Mucosa of rectum (tissue), 2 donors: ENCODE data around the gene EML1.

Source experiments
- H3K27ac ChIP-seq, 2 donors: one replicate each; pipeline ENCODE4 v1.7.0; 2013; ENCODE audit warnings: inconsistent platforms in 2 of 2, low read depth in 2 of 2, low read length in 2 of 2
- H3K27me3 ChIP-seq, 2 donors: one replicate each; pipeline ENCODE4 v1.7.0; 2013; ENCODE audit warnings: low read length in 2 of 2; ENCODE audit not compliant: control insufficient read depth in 2 of 2, insufficient read depth in 2 of 2
- H3K36me3 ChIP-seq, 2 donors: one replicate each; pipeline ENCODE4 v1.7.0; 2013; ENCODE audit warnings: low read length in 2 of 2; ENCODE audit not compliant: control insufficient read depth in 2 of 2, insufficient read depth in 2 of 2
- H3K4me1 ChIP-seq, 2 donors: one replicate each; pipeline ENCODE4 v1.7.0; 2013; ENCODE audit warnings: low read length in 2 of 2, mild to moderate bottlenecking in 1 of 2; ENCODE audit not compliant: control insufficient read depth in 2 of 2, insufficient read depth in 2 of 2
- H3K4me3 ChIP-seq, 2 donors: one replicate each; pipeline ENCODE4 v1.7.0; 2013; ENCODE audit warnings: low read length in 2 of 2
- H3K9ac ChIP-seq, 2 donors: one replicate each; pipeline ENCODE4 v1.7.0; 2013; ENCODE audit warnings: low read length in 2 of 2, low read depth in 1 of 2, mild to moderate bottlenecking in 1 of 2
- H3K9me3 ChIP-seq, 2 donors: one replicate each; pipeline ENCODE4 v1.7.0; 2013; ENCODE audit warnings: low read length in 2 of 2; ENCODE audit not compliant: control insufficient read depth in 2 of 2
- donor health status: healthy.
- donor health status: Normal muscosa, but diverticular disease.

EML1 gene

GRCh38 chr14:99863059-99863458, 69.8 kb downstream of the EML1 start:
- H3K9ac ChIP-seq, result no peak overlapping the region
- no peaks in the 10 kb centered on the region for H3K4me1 ChIP-seq
- H3K27ac ChIP-seq, result no peak overlapping the region
- no peaks in the 10 kb centered on the region for H3K36me3 ChIP-seq
- H3K4me3 ChIP-seq, result no peak overlapping the region
- no peaks in the 10 kb centered on the region for H3K9me3 ChIP-seq
- peaks cover 0 to 3% of the 10 kb centered on the region in 2 donors for H3K27me3 ChIP-seq

DNA sequence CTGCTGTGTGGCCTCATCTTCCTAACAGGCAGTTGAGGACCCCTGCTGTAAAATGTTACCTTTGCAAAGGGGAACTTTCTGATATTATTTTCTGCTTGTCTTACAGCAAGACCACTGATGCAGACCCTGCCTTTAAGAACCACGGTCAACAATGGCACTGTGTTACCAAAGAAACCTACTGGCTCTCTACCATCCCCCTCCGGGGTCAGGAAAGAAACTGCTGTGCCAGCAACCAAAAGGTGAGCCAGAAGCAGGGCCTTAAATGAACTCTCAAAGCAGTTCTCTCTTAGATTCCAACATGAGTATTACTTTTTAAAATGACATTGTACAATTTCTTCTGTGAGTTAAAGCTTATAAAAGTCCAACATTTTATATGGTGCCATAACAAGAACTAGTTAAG, 72.2 kb downstream of the EML1 start:
- Histone ChIP-seq H3K27ac (no peak overlapping the region), H3K9ac (no peak overlapping the region), H3K4me1 (no peaks in the 10 kb centered on the region), H3K4me3 (no peak overlapping the region), H3K36me3 (no peaks in the 10 kb centered on the region), H3K9me3 (no peaks in the 10 kb centered on the region), H3K27me3 (peaks cover 0 to 6% of the 10 kb centered on the region in 2 donors)

GRCh38 chr14:99870617-99871016, 77.4 kb downstream of the EML1 start:
- H3K4me1 ChIP-seq, result no peaks in the 10 kb centered on the region
- H3K9ac ChIP-seq, result no peak overlapping the region
- H3K9me3 ChIP-seq, result no peaks in the 10 kb centered on the region
- H3K27me3 ChIP-seq, result peaks cover 0 to 3% of the 10 kb centered on the region in 2 donors
- H3K4me3 ChIP-seq, result no peak overlapping the region
- H3K27ac ChIP-seq, result no peak overlapping the region
- no peaks in the 10 kb centered on the region for H3K36me3 ChIP-seq

- H3K4me1 ChIP-seq, result no peaks in the 10 kb centered on the region
- no peak overlapping the region for H3K9ac ChIP-seq
- no peak overlapping the region for H3K27ac ChIP-seq
- H3K9me3 ChIP-seq, result no peaks in the 10 kb centered on the region
- peaks cover 0 to 3% of the 10 kb centered on the region in 2 donors for H3K27me3 ChIP-seq
- no peak overlapping the region for H3K4me3 ChIP-seq
- no peaks in the 10 kb centered on the region for H3K36me3 ChIP-seq
Measured at GRCh38 chr14:99871771-99872170, 78.6 kb downstream of the EML1 start.

DNA sequence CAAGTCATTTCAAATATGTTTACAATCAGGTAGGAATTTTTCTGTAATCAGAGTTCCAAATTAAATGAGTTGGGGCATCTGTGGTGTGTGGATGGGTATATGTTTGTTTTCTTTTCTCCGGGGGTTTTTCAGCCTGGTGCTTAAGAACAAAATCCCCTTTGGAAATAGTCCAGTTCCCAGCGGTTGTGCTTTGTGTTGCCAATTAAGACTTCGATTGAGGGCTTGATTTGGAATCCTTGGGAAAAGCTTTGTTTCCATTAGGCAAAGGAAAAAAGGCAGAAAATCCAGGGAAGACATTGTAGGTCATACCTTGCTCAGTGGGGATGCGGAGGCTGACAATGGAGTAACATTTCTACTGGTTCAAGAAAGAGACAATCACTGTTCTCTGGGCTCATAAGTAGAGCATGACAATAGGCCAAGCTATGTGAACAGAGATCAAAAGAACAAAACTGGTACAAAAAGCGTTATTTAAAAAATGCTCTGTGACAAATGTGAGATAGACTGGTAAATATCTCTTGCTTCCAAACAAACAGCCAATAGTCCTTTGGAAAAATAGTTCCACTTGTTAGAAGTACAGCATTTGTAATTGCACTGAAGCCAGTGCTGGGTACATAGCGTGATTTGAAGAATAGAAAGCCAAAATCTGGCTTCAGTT, 79.7 kb downstream of the EML1 start:
- no peak overlapping the region for H3K27ac ChIP-seq
- peaks cover 0 to 3% of the 10 kb centered on the region in 2 donors for H3K27me3 ChIP-seq
- H3K4me3 ChIP-seq, result no peak overlapping the region

GRCh38 chr14:99873653-99874052, 80.4 kb downstream of the EML1 start:
- Histone ChIP-seq H3K9me3 (no peaks in the 10 kb centered on the region), H3K9ac (no peak overlapping the region), H3K4me1 (no peaks in the 10 kb centered on the region), H3K27ac (no peak overlapping the region), H3K27me3 (peaks cover 0 to 3% of the 10 kb centered on the region in 2 donors), H3K4me3 (no peak overlapping the region), H3K36me3 (no peaks in the 10 kb centered on the region)

More for the DNA sequence above, 79.7 kb downstream of the EML1 start:
- H3K9ac ChIP-seq, result no peak overlapping the region
- H3K36me3 ChIP-seq, result no peaks in the 10 kb centered on the region
- no peaks in the 10 kb centered on the region for H3K9me3 ChIP-seq
- no peaks in the 10 kb centered on the region for H3K4me1 ChIP-seq

DNA sequence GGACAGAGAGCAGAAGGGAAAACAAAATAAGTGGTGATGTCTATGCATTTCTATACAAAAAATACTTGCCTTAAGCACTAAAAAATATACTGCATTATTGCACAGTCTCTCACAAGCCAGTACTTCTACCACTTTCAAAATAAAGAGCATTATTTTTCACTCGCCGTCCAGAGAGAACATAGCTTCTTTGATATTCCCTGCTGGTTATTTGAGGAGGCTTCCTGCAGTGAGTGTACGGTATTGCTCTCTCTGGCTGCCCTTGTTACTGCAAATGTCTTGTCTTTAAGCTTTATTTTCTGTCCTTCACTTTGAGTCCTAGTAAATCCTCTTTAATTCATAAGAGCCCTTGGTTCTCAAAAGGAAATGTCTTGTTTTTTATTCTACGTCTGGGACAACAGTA, 81.1 kb downstream of the EML1 start:
- Histone ChIP-seq H3K9ac (no peak overlapping the region), H3K27ac (no peak overlapping the region), H3K4me1 (peaks cover 0 to under 1% of the 10 kb centered on the region in 2 donors), H3K4me3 (no peak overlapping the region), H3K36me3 (no peaks in the 10 kb centered on the region), H3K27me3 (no peaks in the 10 kb centered on the region), H3K9me3 (no peaks in the 10 kb centered on the region)

GRCh38 chr14:99875421-99875820, 82.2 kb downstream of the EML1 start:
- Histone ChIP-seq H3K36me3 (no peaks in the 10 kb centered on the region), H3K27ac (no peak overlapping the region), H3K9ac (no peak overlapping the region), H3K4me3 (no peak overlapping the region), H3K4me1 (peaks cover 0 to 6% of the 10 kb centered on the region in 2 donors), H3K9me3 (no peaks in the 10 kb centered on the region), H3K27me3 (no peaks in the 10 kb centered on the region)

GRCh38 chr14:99875836-99876235, 82.6 kb downstream of the EML1 start:
- Histone ChIP-seq H3K36me3 (no peaks in the 10 kb centered on the region), H3K4me3 (no peak overlapping the region), H3K4me1 (peaks cover 0 to 9% of the 10 kb centered on the region in 2 donors), H3K27me3 (no peaks in the 10 kb centered on the region), H3K9ac (no peak overlapping the region), H3K9me3 (no peaks in the 10 kb centered on the region), H3K27ac (no peak overlapping the region)

DNA sequence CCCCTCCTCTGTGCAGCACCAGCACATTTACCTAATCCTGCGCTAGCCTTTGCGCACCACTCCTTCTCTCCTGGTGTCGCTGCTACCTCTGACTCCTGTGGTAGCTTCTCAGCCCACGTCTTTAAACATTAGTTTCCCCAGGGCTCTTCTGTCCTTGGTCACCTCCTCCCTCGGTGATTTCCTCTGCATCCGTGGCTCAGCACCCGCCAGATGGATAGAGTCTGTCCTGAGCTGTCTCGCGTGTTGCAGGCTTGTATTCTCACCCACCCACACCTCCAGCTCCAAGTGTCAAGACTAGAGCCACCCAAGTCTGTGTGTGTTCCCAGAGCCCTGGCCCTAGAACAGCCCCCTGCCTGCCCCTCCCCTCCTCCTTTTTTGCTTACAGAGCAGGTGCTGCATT, 83.2 kb downstream of the EML1 start:
- H3K4me3 ChIP-seq, result no peak overlapping the region
- H3K9ac ChIP-seq, result no peak overlapping the region
- no peaks in the 10 kb centered on the region for H3K36me3 ChIP-seq
- no peaks in the 10 kb centered on the region for H3K9me3 ChIP-seq
- peaks cover 0 to 9% of the 10 kb centered on the region in 2 donors for H3K4me1 ChIP-seq
- H3K27me3 ChIP-seq, result no peaks in the 10 kb centered on the region
- H3K27ac ChIP-seq, result no peak overlapping the region
